Jurkat, Clone E6-1 (cell line): ENCODE data around the gene S1PR5. TPM values are rescaled to one million over a fixed set of nuclear protein-coding genes. Genes with fewer than 3 reads are reported as not detected.
A peak's percentile ranks its signal among the peaks of the same experiment; 100 is the strongest.
"Not testable (repeated sequence)": the region's sequence is repeated elsewhere in the genome, so short reads cannot be mapped to it uniquely, and the experiment has no call there.

Experiments used
- DNase-seq: peaks from one replicate; pipeline ENCODE4 v3.0.0-alpha.2; 2011; ENCODE audit warnings: low read depth, low spot score
- H3K4me3 ChIP-seq: 2 replicates; pipeline ENCODE4 v1.5.1; 2011; ENCODE audit warnings: mild to moderate bottlenecking, low read length, control low read depth, moderate library complexity
- polyA plus RNA-seq: library from polyadenylated mRNA; unstranded; fragments of >200 nt; gene quantifications from one replicate; pipeline ENCODE4 v1.2.1, GENCODE V29; 2012; ENCODE audit warnings: missing spikeins; ENCODE audit not compliant: insufficient read length, insufficient read depth

The S1PR5 gene, protein sequence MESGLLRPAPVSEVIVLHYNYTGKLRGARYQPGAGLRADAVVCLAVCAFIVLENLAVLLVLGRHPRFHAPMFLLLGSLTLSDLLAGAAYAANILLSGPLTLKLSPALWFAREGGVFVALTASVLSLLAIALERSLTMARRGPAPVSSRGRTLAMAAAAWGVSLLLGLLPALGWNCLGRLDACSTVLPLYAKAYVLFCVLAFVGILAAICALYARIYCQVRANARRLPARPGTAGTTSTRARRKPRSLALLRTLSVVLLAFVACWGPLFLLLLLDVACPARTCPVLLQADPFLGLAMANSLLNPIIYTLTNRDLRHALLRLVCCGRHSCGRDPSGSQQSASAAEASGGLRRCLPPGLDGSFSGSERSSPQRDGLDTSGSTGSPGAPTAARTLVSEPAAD
- not detected for polyA plus RNA-seq

DNA sequence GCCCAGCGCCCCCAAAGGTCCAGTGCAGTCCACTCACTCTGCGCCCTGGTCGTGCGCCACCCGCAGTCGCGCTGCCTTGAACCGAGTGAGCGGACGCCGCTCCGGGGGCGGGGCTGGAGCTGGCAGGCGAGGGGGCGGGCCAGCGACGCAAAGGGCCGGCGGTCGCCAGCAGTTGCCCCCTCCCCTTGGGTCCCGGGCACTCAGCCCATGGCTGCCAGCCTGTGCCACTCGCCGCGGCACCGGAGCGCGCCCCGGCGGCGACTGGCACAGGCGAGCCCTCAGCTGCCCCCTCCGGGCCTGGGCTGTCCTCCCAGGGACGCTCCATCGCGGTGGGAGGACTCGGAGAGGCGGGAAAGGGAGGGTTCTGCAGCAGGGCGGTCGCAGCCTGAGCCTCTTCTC lies at the start of gene S1PR5:
TSS of gene S1PR5 (minus strand) at position 87 of the 399 bp plus-strand sequence. CDS start 2,436 bp downstream, outside the sequence.
- no peak for DNase-seq

DNA sequence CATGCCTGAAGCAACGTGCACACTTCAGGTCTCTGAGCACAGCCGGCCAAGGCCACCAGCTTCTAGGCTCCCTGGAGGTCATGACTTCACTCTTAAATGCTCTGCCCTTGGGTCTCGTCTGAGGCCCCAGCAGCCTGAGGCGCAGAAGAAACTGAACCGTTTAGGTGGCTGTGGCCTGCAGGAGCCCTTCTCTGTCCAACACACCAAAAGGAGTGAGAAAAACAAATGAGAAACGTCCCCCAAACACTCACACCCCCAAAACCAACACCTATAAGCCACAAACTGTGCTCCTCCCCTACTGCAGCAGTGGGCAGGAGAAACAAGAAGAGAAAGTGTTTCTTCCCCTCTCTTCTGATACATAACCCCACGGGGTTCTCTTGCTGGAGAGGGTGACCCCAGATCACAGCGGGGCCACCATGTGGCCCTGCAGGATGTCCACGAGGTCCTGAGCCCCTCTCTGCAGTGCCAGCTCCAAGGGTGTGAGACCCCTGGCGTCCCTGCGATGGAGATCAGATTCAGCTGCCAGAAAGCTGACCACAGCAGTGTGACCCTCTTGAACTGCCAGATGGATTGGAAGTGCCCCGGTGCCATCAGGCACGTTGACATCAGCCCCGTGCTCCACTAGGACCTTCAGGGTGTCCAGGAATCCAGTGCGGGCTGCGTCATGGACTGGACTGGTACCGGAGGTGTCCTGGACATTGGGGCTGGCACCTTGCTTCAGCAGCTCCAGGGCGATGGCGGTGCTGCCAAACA lies 49.6 kb upstream of the S1PR5 start:
- peak overlapping the region; percentile 86 for H3K4me3 ChIP-seq

More for the DNA sequence above, at the start of gene S1PR5:
- H3K4me3 ChIP-seq, result no peak within 1 kb of the TSS

DNA sequence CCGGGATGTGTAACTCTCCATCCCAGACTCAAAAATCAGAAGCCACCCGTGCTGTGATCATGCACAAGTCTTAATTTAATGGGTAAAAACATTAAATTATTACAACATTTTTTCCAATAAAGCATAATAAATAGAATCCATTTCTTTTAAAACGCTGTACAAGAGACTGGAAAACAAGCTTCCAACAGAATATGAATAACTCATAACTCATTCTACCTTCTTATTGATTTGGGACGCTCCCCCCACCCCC lies 49.1 kb upstream of the S1PR5 start:
- no peak for DNase-seq
- peak overlapping the region; percentile 86 for H3K4me3 ChIP-seq

More for the DNA sequence above, 49.6 kb upstream of the S1PR5 start:
- DNase-seq, result no peak

DNA sequence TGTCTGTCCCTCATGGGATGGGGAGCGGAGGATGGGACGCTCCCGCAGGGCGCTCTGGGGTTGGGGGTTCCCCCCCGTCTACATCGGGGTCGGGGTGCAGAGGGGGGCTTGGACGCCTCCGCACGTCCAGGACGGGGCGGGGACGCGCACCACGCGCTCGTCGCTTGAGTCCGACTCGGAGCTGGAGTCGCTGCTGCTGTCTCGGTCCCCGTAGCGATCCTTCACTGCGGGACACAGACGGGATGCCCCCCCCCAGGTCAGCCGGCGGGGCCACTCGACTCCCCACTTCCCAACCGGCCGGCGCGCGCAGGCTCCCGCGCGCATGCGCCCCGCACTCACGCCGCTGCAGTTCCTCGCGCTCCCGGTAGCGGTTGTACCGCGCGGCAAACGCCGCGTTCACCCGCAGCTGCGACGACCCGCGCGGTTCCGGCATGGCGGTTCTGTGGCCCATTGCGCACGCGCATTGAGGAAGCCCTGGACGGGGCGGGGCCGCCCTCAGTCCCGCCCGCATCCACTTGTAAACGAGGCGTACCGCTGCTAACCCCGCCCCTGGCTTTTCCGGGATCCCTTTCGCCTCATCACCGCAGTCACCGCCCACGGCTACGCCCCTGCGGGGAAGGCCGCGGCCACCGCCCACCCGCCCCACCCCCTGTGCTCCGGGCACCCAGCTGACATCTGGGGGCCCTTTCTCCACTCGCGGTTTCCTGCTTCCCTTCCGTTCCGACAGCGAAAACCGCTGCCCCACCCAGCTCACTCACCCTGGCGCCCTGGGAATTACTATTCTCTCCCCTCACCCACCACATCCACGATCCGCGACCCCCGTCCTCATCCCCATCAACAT lies 48.5 kb upstream of the S1PR5 start, which contains the start of gene KRI1:
TSS of gene KRI1 (minus strand) at position 444 of the 841 bp plus-strand sequence. CDS start at position 433, 11 bp downstream.
- DNase-seq, result peak; percentile 98
- peak within 1 kb of the TSS; percentile 89 for H3K4me3 ChIP-seq

DNA sequence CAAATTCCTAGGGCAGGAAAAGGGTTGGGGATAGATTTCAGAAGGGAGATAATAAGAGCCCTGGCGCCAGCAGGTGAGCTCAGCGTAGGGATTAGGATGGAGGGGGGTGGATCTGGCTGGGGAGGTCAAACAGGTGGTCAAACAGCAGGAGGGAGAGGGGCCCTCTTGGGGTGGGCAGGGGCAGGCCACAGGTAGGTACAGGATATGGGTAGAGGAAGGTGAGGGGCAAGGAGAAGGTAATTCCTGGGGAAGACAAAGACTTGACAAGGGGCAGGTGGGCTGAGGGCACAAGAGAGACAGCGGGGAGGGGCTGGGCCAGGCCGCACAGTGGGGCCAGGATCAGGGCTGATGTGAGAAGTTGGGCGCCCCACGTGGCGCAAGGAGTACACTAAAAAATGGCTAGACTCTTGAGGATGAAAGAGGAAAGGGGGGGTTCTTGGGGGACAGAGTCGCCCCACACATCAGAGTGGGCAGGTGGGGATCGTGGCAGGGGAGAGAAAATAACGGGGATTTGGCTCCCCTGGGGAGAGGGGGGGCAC lies 47.9 kb upstream of the S1PR5 start:
- peak overlapping the region; percentile 89 for H3K4me3 ChIP-seq

DNA sequence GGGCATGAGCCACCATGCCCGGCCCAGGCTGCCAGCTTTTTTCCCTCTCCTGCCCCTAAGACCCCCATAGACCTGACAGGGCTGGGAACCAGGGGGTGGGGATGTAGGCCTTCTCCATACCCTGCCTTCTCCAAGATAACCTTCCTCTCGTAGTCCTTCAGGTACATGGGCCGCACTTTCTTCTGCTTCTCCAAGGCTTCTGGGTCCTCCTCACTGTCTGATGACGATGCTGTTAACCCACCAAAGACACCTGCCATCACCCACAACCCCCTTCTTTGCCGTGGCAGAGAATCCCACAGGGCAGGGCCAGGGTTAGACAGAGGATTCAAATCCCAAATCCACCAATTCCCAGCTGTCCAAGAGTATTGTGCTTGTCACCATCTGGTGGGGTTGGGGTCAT lies 45.4 kb upstream of the S1PR5 start:
- H3K4me3 ChIP-seq, result no peak overlapping the region
- DNase-seq, result no peak

More for the DNA sequence above, 47.9 kb upstream of the S1PR5 start:
- no peak for DNase-seq

DNA sequence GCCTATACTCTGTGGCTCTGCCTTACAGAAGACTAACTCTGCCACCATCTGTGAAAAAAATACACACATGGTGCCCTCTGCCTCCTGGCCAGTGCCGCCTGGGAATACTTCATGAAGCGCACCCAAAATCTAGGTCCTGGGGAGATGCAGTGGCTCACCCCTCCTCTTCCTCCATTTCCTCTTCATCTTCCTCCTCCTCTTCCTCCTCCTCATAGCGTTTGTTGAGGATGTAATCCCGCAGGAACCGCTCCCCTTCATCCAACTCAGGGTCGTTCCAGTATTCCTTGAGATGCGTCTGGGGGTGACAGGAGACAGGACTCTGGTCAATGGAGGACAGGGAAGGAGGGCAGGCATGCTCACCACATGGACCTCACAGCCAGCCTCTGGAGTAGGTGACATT lies 42.9 kb upstream of the S1PR5 start:
- DNase-seq, result no peak
- H3K4me3 ChIP-seq, result no peak overlapping the region

DNA sequence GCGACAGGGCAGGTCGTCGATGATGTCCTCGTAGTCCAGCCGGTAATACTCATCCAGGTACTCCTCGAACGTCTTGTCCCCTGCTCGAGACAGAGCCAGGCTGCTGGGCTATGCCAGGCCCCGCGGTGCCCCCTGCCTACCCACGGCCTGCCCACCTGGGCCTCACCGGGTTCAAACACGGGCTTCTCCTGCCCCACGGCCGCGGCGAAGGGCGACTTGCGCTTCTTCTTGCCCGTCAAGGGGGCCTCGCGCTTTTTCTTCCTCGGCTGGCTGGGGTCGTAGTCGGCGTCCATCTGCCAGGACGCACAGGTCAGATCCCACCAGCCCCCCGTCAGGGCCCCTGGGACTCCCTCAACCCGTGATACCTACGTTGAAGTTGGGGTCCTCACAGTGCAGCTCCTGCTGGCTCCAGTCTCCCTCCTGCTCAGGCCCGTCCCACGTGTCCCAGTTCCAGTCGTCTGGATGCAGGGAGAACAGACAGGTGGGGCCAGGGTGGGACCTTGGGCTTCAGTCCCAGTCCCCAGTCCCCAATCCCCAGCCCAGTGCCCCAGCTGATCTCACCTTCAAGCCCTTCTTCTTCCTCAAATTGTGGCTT lies 40.5 kb upstream of the S1PR5 start:
- DNase-seq, result no peak
- no peak overlapping the region for H3K4me3 ChIP-seq

DNA sequence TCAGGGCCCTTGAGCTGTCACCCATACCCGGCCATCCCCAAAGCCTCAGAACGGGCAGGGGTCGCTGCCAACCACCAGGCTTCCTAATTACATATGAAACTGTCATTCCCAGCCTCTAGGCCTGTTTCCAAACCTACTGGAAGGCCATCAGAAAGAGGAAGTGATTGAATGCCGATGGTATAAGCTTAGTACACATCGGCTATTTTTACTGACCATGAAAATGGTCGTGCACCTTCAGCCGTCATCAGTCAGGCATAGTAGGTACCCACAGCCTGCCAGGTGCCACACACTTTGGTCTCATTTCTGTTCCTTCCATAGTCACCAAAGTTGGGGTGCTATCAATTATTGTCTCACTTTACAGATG lies 38.3 kb upstream of the S1PR5 start:
- DNase-seq, result no peak
- no peak overlapping the region for H3K4me3 ChIP-seq

DNA sequence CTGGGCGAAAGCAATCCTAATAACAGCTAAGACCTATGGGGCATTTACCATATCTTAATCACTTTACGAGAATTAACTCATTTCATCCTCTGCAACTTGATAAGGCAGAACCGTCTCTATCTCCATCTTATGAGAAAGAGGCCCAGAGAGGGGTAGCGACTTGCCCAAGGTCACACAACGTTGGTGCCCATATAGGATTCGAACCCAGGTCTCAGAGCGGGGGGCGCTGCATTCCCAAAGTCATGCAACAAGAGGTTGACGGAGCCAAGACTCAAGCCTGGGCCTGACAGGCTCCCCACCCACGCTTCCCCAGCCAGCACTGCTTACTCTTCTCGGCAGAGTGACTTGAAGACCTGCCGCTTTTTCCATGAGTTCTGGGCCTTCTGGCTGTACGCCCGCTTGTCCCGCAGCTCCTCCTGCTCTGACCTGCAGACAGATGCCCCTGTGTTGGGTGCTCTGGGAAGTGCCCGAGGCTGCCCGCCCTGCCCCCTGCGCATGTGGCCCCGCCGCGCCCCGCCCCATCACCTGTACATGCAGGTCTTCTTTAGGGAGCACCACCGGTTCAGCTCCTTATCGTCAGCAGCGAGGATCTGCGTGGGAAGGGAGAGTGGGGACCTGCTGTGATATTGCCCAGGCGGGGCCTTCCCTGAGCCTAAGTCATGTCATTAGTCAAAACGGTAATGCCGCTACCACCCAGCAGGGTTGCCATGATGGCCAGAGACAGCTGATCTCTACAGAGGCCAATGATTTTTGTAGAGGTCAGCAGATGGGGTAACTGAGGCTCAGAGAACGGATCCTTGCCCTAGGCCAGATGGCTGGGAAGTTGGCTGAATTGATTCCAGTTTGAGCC lies 37.7 kb upstream of the S1PR5 start:
- no peak for DNase-seq
- H3K4me3 ChIP-seq, result no peak overlapping the region; the same call in 1 of the 2 replicates

DNA sequence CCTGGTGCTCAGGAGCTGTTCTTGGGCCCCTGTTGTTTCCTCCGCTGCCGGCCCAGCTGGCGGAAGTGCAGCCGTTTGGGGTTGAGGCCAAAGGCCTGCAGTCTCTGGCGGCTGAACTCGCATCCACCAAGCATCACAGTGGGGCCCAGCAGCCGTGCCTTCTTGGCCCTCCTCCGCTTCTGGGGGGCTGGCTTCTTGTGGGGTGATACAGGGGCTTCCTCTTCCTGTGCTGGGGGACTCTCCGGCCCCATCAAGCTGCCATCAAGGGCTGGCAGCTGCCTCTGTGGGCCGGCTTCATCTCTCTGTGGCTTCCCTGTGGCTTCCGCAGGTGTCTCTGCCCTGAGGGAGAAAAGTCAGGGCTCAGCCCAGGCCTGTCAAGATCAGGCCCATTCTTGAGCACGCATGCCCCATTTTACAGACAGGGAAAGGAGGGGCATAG lies 36.7 kb upstream of the S1PR5 start:
- peak overlapping the region; percentile 38 for H3K4me3 ChIP-seq
- peak; percentile 98 for DNase-seq

DNA sequence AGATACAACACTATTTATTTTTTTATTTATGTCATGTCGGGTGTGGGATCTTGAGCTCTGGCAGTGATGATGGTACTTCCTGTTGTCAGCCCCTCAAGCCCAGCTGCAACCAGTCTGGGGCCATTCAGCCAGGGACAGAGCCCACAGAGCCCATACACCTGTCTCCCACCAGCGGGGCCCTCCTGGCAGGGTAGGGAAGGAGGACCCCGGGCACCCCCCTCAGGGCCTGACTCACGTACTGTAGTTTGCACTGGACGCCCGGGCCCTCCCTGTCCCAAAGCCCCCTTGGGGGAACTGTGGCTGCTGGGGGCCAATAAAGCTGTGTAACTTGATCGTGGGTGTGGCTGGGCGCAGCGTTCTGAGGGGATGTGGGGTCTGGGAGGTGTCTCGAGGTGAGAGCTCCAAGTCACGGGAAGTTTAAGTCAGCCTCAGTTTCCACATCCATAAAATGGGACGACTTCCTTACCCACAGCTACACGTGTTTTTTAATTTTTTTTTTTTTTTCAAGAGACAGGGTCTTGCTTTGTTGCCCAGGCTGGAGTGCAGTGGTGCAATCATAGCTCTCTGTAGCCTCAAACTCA lies 35.9 kb upstream of the S1PR5 start:
- H3K4me3 ChIP-seq, result peak overlapping the region; percentile 38
- DNase-seq, result no peak

DNA sequence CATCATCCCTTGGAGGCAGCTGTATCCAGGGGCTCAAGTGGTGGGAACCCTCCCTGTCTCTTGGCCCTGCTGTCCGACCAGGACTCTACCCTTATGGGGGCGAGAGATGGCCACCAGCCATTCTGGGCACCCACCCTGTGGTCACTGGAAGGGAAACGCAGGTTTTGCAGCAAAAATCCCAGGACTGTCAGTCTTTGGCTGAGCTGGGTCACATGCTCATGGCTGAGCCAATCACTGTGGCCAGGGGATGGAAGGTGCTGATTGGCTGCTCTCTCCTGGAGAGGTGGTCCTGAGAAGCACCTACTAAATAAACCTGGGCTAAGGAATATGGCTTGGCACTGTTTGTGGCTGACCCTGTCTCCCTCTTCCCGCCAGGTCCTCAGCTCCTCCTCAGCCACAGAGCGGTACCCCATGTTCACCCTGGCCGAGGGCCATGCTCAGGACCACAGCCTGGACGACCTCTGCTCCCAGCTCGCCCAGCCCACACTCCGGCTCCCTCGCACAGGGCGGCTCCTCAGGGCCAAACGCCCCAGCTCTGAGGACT lies 35.3 kb upstream of the S1PR5 start:
- peak; percentile 85 for DNase-seq
- H3K4me3 ChIP-seq, result peak overlapping the region; percentile 38

DNA sequence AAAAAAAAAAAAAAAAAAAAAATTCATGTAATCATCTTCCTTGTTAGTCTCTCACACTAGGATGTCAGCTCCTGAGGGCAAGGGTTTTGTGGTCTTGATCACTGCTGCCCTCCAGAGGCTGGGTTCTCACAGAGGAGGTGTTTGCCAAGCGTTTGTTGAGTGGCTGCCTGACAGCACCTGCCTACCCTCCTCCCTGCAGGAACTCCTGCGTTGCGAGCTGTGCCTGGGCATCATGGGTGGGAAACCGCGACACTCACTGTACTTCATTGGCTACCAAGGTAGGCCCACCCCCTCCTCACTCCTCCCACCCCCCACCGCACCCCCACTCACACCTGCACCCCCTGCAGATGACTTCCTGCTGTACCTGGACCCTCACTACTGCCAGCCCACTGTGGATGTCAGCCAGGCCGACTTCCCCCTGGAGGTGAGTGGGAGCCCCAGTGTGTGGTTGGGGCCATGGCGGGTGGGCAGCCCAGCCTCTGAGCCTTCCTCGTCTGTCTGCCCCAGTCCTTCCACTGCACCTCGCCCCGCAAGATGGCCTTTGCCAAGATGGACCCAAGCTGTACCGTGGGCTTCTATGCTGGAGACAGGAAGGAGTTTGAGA lies 34.6 kb upstream of the S1PR5 start:
- H3K4me3 ChIP-seq, result no peak overlapping the region

DNA sequence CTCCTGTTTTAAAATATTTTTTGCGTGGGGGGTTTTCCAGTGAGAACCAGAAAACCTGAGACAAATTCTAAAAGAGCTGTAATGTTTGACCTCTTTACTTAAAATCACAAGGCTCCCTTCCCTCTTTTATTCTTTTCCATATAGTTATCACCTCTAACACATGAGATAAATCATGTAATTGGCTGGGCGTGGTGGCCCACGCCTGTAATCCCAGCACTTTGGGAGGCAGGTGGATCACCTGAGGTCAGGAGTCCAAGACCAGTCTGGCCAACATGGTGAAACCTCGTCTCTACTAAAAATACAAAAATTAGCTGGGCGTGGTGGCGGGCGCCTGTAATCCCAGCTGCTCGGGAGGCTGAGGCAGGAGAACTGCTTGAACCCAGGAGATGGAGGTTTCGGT lies 33.8 kb upstream of the S1PR5 start:
- not testable (repeated sequence) for DNase-seq, H3K4me3 ChIP-seq

More for the DNA sequence above, 34.6 kb upstream of the S1PR5 start:
- DNase-seq, result no peak

DNA sequence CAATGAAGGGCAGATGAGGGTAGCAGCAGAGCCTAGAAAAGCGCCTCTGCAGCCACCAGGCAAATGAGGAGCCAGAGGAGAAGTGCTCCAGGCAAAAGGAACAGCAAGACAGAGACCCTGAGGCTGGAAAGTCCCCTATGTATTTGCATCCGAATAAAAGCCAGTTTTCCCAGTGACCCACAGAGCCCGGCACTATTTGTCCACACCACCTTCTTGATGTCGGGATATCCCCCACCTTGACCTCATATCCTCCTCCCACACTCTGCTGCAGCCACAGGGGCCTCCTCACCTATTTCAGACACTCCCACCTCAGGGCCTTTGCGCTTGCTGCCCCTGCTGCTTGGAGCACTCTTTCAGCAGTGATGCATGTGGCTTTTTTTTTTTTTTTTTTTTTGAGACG lies 33.1 kb upstream of the S1PR5 start:
- no peak overlapping the region for H3K4me3 ChIP-seq
- no peak for DNase-seq

DNA sequence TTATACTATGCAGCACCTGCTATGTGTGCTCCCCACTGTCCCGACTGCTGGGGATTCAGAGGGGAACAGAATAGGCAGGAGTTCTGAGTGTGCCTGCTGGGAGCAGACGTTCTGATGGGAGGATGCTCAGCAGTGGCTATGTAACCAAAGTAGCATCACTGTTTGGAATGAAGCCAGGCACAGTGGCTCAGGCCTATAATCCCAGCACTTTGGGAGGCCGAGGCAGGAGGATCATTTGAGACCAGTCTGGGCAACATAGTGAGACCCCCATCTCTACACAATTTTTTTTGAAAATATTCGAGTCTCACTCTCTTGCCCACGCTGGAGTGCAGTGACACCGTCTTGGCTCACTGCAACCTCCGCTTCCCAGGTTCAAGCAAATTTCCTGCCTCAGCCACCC lies 32.5 kb upstream of the S1PR5 start:
- no peak overlapping the region for H3K4me3 ChIP-seq
- DNase-seq, result no peak
